ENCODE measurements around the gene RIMBP3C.
"Not testable (repeated sequence)": the region's sequence is repeated elsewhere in the genome, so short reads cannot be mapped to it uniquely, and the experiment has no call there.

The RIMBP3C gene

GRCh38 chr22:21531525-21531924 lies 19.7 kb downstream of the RIMBP3C start:
- not testable (repeated sequence) for DNase-seq (ENCODE audit: low spot score)

- not testable (repeated sequence) for DNase-seq (ENCODE audit: low spot score)
These were observed 24.4 kb downstream of the RIMBP3C start for GRCh38 chr22:21526705-21527500.

GRCh38 chr22:21516970-21517764 lies 34.1 kb downstream of the RIMBP3C start:
- not testable (repeated sequence) for DNase-seq (ENCODE audit: low spot score)

GRCh38 chr22:21516522-21516921 lies 34.7 kb downstream of the RIMBP3C start:
- DNase-seq (ENCODE audit: low spot score): not testable (repeated sequence)

GRCh38 chr22:21515234-21515633 lies 36.0 kb downstream of the RIMBP3C start:
- DNase-seq (ENCODE audit: low spot score): not testable (repeated sequence)

- not testable (repeated sequence) for DNase-seq (ENCODE audit: low spot score)
These were observed 37.1 kb downstream of the RIMBP3C start for GRCh38 chr22:21514117-21514516.

GRCh38 chr22:21512022-21512421 lies 39.2 kb downstream of the RIMBP3C start:
- not testable (repeated sequence) for DNase-seq (ENCODE audit: low spot score)

GRCh38 chr22:21510397-21510796 lies 40.9 kb downstream of the RIMBP3C start:
- not testable (repeated sequence) for DNase-seq (ENCODE audit: low spot score)

- DNase-seq (ENCODE audit: low spot score): not testable (repeated sequence)
These were observed 51.4 kb downstream of the RIMBP3C start for GRCh38 chr22:21499623-21500506.

- not testable (repeated sequence) for DNase-seq (ENCODE audit: low spot score)
These were observed 52.8 kb downstream of the RIMBP3C start for GRCh38 chr22:21498489-21498888.

- DNase-seq (ENCODE audit: low spot score): not testable (repeated sequence)
These were observed 53.3 kb downstream of the RIMBP3C start for GRCh38 chr22:21497984-21498383.
